Body of pancreas (tissue), 4 donors: ENCODE measurements around the gene ATXN7L3.

Experiments used
- CTCF ChIP-seq, 7 experiments: fragments of 450-650 bp in 4 of 7; fragments of 200-600 bp in 3 of 7; sonication (generic) in 3 of 7; IDR thresholded peaks; one replicate each; pipeline ENCODE4 v1.5.1; 2016 to 2019; ENCODE audit warnings: antibody characterized with exemption in 7 of 7
- POLR2A ChIP-seq, 3 donors: fragments of 450-650 bp; IDR thresholded peaks; one replicate each; pipeline ENCODE4 v1.6.1; 2016; ENCODE audit warnings: antibody characterized with exemption in 3 of 3, mild to moderate bottlenecking in 2 of 3

GRCh38 chr17:44197980-44198720 lies 1.5 kb downstream of the ATXN7L3 start:
- TF ChIP-seq CTCF (IDR thresholded peaks at IDR 0.05) (no peak), POLR2A (IDR thresholded peaks at IDR 0.05) (peak in 1 of 3 donors; percentile 38)
